ENCODE results near the gene TMEM234.
A peak's percentile ranks its signal among the peaks of the same experiment; 100 is the strongest.

TMEM234 gene

DNA sequence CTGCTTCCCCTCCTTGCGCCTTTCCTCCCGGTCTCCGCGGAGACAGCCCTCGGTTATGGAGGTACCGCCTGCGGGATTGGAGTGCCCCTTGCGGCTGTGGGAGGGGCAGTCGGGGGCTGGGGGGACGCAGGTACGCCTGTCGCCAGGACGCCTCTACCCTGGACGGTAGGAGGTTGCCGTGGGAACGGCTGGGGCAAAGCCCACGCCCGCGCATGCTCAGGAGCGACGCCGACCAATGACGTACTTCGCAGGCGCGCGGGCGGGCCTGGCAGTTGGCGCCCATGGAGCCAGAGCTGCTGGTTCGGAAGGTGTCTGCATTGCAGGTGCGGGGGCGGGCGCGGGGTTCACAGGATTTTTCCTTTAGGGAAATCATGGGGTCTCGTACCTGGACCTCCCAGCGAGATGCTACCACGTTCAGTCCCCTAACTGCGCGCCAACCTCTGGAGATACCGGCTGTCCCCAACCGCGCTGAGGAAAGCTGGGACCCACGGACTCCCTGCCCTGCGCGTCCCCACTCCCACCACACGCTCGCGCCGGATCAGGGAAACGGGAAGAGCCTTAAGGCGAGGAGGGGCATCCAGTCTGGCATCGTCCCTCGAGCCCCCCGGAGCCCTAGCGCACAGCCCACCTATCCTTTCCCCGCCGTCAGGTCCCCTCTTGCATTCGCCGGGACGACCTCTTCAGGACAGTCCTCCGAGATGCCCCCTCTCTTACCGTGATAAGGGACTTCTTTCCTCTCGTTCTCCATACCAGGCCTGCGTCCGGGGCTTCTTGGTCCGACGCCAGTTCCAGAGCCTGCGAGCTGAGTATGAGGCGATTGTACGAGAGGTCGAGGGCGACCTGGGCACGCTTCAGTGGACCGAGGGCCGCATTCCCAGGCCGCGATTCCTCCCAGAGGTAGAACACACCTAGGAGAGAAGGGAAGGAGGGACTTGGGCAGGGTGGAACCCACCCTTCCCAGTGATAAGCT is 16.5 kb downstream of the TMEM234 start, which contains the start of gene IQCC:
Gene IQCC (plus strand): TSS at position 271 of the 970 bp plus-strand sequence. CDS start 11 bp downstream, at position 282.
- no peaks in the 10 kb centered on the region for H3K27me3 ChIP-seq
- H3K9me3 ChIP-seq = no peaks in the 10 kb centered on the region
- DNase-seq = peak; percentile 82
- TF ChIP-seq, protein P1, sequence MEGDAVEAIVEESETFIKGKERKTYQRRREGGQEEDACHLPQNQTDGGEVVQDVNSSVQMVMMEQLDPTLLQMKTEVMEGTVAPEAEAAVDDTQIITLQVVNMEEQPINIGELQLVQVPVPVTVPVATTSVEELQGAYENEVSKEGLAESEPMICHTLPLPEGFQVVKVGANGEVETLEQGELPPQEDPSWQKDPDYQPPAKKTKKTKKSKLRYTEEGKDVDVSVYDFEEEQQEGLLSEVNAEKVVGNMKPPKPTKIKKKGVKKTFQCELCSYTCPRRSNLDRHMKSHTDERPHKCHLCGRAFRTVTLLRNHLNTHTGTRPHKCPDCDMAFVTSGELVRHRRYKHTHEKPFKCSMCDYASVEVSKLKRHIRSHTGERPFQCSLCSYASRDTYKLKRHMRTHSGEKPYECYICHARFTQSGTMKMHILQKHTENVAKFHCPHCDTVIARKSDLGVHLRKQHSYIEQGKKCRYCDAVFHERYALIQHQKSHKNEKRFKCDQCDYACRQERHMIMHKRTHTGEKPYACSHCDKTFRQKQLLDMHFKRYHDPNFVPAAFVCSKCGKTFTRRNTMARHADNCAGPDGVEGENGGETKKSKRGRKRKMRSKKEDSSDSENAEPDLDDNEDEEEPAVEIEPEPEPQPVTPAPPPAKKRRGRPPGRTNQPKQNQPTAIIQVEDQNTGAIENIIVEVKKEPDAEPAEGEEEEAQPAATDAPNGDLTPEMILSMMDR (IDR thresholded peaks at IDR 0.05; ENCODE audit: low read depth, low read length) = no peak
- H3K36me3 ChIP-seq = no peaks in the 10 kb centered on the region
- peaks cover 8% of the 10 kb centered on the region; the same call in 1 of the 2 replicates for H3K4me1 ChIP-seq
- peak within 1 kb of the TSS; percentile 73 for H3K4me3 ChIP-seq (ENCODE audit: low read depth, low read length)

DNA sequence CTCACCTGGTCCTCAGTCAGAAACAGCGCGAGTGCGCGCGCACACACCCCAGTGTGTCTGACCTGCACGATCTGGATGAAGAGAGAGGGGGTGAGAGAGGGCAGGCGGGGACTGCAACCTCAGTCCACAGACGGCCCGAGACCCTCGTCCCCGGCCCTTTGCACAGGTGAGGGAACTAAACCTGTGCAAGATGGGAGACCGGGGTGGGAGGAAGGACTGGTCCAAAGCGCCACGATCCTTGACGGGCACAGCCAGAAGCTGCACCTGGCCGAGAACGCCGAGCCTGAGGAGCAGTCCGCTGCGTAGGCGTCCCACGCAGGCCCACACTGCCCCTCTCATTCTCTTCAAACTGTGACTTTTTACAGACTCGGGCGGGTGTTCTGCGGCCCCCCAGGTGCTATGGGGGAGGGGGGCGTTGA is 17.2 kb downstream of the TMEM234 start:
- peak overlapping the region; percentile 73 for H3K4me3 ChIP-seq (ENCODE audit: low read depth, low read length)
- no peak for DNase-seq
- H3K4me1 ChIP-seq = peaks cover 10% of the 10 kb centered on the region
- TF ChIP-seq, protein P1 (IDR thresholded peaks at IDR 0.05; ENCODE audit: low read depth, low read length) = no peak
- H3K36me3 ChIP-seq = no peaks in the 10 kb centered on the region
- H3K27me3 ChIP-seq = no peaks in the 10 kb centered on the region
- no peaks in the 10 kb centered on the region for H3K9me3 ChIP-seq

GRCh38 chr1:32201011-32201855 is 20.9 kb downstream of the TMEM234 start:
- TF ChIP-seq, protein P1 (IDR thresholded peaks at IDR 0.05; ENCODE audit: low read depth, low read length) = no peak
- DNase-seq = peak; percentile 41
- Histone ChIP-seq H3K4me3 (ENCODE audit: low read depth, low read length) (peak overlapping the region; percentile 70), H3K4me1 (peaks cover 8% of the 10 kb centered on the region), H3K9me3 (no peaks in the 10 kb centered on the region), H3K36me3 (no peaks in the 10 kb centered on the region; the same call in 1 of the 2 replicates), H3K27me3 (no peaks in the 10 kb centered on the region)

DNA sequence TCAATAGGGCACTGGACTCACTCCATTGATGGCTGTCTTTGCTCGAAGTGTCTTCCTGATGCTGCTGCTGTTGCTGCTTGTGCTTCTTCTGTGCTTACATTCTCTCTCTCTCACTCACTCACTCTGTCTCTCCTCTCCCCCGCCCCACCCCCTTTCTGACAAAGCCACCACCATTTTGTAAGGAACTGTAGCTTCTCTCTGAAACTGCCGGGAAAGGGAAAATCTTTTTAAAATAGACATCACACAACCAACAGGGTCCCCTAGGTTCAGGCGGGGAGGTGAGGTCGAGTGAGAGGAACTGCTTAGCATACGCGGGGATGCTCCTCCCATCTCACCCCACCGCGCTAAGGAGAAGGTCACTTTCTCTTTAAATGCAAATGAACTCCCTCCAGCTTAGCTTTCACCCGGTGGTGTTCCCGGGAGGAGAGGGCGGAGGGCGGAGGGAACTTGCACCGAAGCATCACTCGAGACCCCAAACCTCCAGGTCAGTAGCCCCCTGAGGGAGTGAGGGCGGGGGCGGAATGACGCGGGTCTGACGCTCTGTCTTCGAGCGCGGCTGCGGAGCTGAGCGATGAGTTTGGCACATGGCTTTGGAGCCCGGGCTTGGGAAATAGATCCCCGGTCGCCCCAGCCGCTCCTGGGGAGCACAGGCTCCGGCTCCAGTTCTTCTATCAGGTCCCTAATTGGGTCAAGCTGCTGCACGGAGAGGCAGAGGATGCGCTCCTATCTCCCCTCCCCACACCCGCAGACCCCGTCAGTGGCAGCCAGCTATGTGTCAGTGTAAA is 21.7 kb downstream of the TMEM234 start, which contains the start of gene CCDC28B:
Gene CCDC28B (plus strand): TSS at position 370 of the 785 bp plus-strand sequence. CDS start 1,341 bp downstream, outside the sequence.
- H3K4me1 ChIP-seq = peaks cover 8% of the 10 kb centered on the region
- no peaks in the 10 kb centered on the region for H3K9me3 ChIP-seq
- DNase-seq = peak; percentile 56
- H3K36me3 ChIP-seq = no peaks in the 10 kb centered on the region; the same call in 1 of the 2 replicates
- no peaks in the 10 kb centered on the region for H3K27me3 ChIP-seq
- peak within 1 kb of the TSS; percentile 70 for H3K4me3 ChIP-seq (ENCODE audit: low read depth, low read length)
- TF ChIP-seq, protein P1 (IDR thresholded peaks at IDR 0.05; ENCODE audit: low read depth, low read length) = no peak

GRCh38 chr1:32199717-32200072 is 22.5 kb downstream of the TMEM234 start:
- H3K27me3 ChIP-seq = no peaks in the 10 kb centered on the region
- H3K4me3 ChIP-seq (ENCODE audit: low read depth, low read length) = peak overlapping the region; percentile 70
- peaks cover 8% of the 10 kb centered on the region for H3K4me1 ChIP-seq
- TF ChIP-seq, protein P1 (IDR thresholded peaks at IDR 0.05; ENCODE audit: low read depth, low read length) = no peak
- DNase-seq = no peak
- no peaks in the 10 kb centered on the region for H3K9me3 ChIP-seq
- no peaks in the 10 kb centered on the region; the same call in 1 of the 2 replicates for H3K36me3 ChIP-seq
